ENCODE results near the gene ARPP21. TPM values are rescaled to one million over a fixed set of nuclear protein-coding genes. Genes with fewer than 3 reads are reported as not detected.

The ARPP21 gene
- total RNA-seq, 4 donors from 2014 or later, result not detected

DNA sequence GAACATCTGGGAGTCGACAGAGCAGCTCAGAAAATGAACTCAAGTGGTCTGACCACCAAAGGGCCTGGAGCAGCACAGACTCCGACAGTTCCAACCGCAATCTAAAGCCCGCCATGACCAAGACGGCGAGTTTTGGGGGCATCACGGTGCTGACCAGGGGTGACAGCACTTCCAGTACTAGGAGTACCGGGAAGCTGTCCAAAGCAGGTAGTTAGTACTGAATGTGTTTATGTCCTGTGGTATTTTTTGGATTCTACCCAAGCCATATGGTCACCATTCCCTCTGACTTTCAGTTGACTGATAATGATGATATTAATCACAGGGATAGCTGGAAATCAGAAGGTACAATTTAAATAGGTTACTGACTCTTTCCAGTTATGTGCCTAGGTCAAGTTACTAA is 82.3 kb downstream of the ARPP21 start:
- H3K4me1 ChIP-seq, result no peaks in the 10 kb centered on the region
- no peak for TF ChIP-seq POLR2A (IDR thresholded peaks at IDR 0.05)
- TF ChIP-seq, protein P1, sequence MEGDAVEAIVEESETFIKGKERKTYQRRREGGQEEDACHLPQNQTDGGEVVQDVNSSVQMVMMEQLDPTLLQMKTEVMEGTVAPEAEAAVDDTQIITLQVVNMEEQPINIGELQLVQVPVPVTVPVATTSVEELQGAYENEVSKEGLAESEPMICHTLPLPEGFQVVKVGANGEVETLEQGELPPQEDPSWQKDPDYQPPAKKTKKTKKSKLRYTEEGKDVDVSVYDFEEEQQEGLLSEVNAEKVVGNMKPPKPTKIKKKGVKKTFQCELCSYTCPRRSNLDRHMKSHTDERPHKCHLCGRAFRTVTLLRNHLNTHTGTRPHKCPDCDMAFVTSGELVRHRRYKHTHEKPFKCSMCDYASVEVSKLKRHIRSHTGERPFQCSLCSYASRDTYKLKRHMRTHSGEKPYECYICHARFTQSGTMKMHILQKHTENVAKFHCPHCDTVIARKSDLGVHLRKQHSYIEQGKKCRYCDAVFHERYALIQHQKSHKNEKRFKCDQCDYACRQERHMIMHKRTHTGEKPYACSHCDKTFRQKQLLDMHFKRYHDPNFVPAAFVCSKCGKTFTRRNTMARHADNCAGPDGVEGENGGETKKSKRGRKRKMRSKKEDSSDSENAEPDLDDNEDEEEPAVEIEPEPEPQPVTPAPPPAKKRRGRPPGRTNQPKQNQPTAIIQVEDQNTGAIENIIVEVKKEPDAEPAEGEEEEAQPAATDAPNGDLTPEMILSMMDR (IDR thresholded peaks at IDR 0.05), result no peak
- intact Hi-C loops (cut with DNase I), result no loop called here
- H3K36me3 ChIP-seq, result no peaks in the 10 kb centered on the region
- 61 to 76% methylated on average over 8 of the region's 8 CpGs for WGBS, 2 donors
- H3K27ac ChIP-seq, result no peak overlapping the region
- H3K27me3 ChIP-seq, result no peaks in the 10 kb centered on the region
- no peak for DNase-seq
- no peaks in the 10 kb centered on the region for H3K9me3 ChIP-seq
- no peak overlapping the region for H3K4me3 ChIP-seq

DNA sequence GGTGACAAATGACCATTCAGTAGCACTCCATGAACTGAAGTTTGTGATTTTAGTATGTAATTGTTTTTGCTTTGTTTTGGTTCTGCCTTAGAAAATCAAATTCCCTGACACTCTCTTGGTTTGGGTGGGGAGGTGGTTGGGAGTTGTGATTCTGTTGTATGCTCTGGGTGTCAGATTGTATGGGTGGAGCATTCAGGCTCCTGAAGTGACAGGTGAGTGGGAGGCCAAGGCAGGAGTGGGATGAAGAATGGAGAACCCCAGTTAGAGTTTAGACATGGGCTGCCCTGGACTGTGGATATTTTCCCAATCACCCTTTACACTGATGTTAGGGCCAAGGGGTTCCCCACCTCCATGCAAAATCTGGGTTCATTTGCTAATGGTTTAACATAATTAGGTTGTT is 83.6 kb downstream of the ARPP21 start:
- Histone ChIP-seq H3K4me3 (no peak overlapping the region), H3K4me1 (no peaks in the 10 kb centered on the region), H3K27ac (no peak overlapping the region), H3K27me3 (no peaks in the 10 kb centered on the region), H3K36me3 (no peaks in the 10 kb centered on the region), H3K9me3 (no peaks in the 10 kb centered on the region)
- no peak for TF ChIP-seq POLR2A (IDR thresholded peaks at IDR 0.05)
- TF ChIP-seq, protein P1 (IDR thresholded peaks at IDR 0.05), result no peak
- no peak for DNase-seq
- intact Hi-C loops (cut with DNase I), result no loop called here

DNA sequence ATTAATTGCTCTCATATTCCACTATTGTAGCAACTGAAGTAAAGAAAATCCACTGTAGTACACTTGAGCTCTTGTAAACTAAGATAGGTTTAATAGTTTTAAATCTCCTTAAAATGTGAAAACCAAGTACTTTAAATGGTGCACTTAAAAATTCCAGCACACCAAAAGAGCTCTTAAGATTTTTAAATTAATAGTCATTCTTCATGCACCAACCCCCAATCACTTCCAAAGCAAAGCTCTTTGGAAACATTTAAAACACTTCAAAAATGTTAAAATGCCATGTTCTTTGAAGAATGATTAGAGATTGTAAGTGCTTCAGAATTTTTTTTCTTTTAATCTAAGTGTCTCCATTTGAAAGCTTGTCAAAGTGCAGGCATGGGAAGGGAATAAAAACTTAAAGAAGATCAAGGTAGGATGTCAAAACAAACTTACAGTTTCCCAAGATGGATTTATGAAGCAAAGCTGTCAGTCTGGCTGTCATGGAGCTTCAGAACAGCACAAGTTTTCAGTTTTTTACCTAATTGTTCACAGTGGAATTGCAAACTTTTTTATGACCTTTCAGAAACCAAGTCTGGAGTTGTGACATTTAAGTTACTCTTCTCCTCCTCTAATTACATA is 84.3 kb downstream of the ARPP21 start:
- no peak overlapping the region for H3K27ac ChIP-seq
- no peak for TF ChIP-seq POLR2A (IDR thresholded peaks at IDR 0.05)
- TF ChIP-seq, protein P1 (IDR thresholded peaks at IDR 0.05), result no peak
- H3K36me3 ChIP-seq, result no peaks in the 10 kb centered on the region
- H3K27me3 ChIP-seq, result no peaks in the 10 kb centered on the region
- no peaks in the 10 kb centered on the region for H3K4me1 ChIP-seq
- DNase-seq, result no peak
- intact Hi-C loops (cut with DNase I), result no loop called here
- no peaks in the 10 kb centered on the region for H3K9me3 ChIP-seq
- no peak overlapping the region for H3K4me3 ChIP-seq

GRCh38 chr3:35724106-35724505 is 84.8 kb downstream of the ARPP21 start:
- no peaks in the 10 kb centered on the region for H3K4me1 ChIP-seq
- TF ChIP-seq, protein P1 (IDR thresholded peaks at IDR 0.05), result no peak
- no peak for TF ChIP-seq POLR2A (IDR thresholded peaks at IDR 0.05)
- H3K36me3 ChIP-seq, result no peaks in the 10 kb centered on the region
- no peak for DNase-seq
- no peaks in the 10 kb centered on the region for H3K27me3 ChIP-seq
- no peaks in the 10 kb centered on the region for H3K9me3 ChIP-seq
- H3K27ac ChIP-seq, result no peak overlapping the region
- H3K4me3 ChIP-seq, result no peak overlapping the region
- WGBS, 2 donors, result 63 to 71% methylated on average over 4 of the region's 4 CpGs
- intact Hi-C loops (cut with DNase I), result no loop called here

DNA sequence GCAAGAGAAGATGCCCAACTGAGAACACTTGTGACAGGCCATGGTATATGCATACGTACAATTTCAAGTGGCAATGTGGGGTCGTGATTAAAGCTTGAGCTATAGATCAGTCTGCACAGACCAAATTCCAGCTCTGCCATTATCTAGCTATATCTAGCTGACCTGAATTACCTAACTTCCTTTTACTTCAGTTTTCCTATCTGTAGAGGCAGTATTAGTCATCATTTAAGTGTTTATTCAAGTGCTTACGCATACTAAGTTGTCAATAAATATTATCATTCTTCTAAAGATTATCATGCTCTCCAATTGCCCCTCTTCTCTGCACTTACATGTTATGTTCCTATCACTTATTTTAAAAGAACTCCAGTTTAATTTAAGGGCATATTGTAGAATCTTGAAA is 87.9 kb downstream of the ARPP21 start:
- Histone ChIP-seq H3K9me3 (no peaks in the 10 kb centered on the region), H3K27ac (no peak overlapping the region), H3K27me3 (no peaks in the 10 kb centered on the region), H3K4me1 (no peaks in the 10 kb centered on the region), H3K36me3 (no peaks in the 10 kb centered on the region), H3K4me3 (no peak overlapping the region)
- WGBS, 2 donors, result 55 to 74% methylated on average over 3 of the region's 3 CpGs
- intact Hi-C loops (cut with DNase I), result no loop called here
- no peak for DNase-seq
- TF ChIP-seq, protein P1 (IDR thresholded peaks at IDR 0.05), result no peak
- TF ChIP-seq POLR2A (IDR thresholded peaks at IDR 0.05), result no peak

Measured in esophagus squamous epithelium (tissue), 5 donors.